Neural cell (in vitro differentiated cells): ENCODE results near the gene IMPA2. TPM values are rescaled to one million over a fixed set of nuclear protein-coding genes. Genes with fewer than 3 reads are reported as not detected.

Experiments
- H2AFZ ChIP-seq: fragments of 200-600, 300-800 bp; sonication (generic), shearing (Covaris generic); 2 replicates; pipeline ENCODE4 v1.6.0; 2014; ENCODE audit warnings: low read depth, mild to moderate bottlenecking, antibody characterized with exemption, low read length, moderate library complexity
- H3F3A ChIP-seq: fragments of 200-600 bp; shearing (Covaris generic); 2 replicates; pipeline ENCODE4 v1.6.1; 2016; ENCODE audit warnings: mild to moderate bottlenecking, moderate library complexity, mixed read lengths, antibody characterized with exemption, low read length; ENCODE audit not compliant: insufficient read depth, poor library complexity, severe bottlenecking
- H3K27ac ChIP-seq: fragments of 200-600, 300-800 bp; sonication (generic), shearing (Covaris generic); 2 replicates; pipeline ENCODE4 v1.5.1; 2014; ENCODE audit warnings: mild to moderate bottlenecking, low read length, moderate library complexity
- H3K27me3 ChIP-seq: fragments of 300-800, 200-600 bp; sonication (generic), shearing (Covaris generic); 2 replicates; pipeline ENCODE4 v1.6.0; 2014; ENCODE audit warnings: mild to moderate bottlenecking, low read depth, low read length, moderate library complexity; ENCODE audit not compliant: insufficient read depth
- H3K36me3 ChIP-seq: fragments of 300-800, 200-600 bp; sonication (generic), shearing (Covaris generic); 2 replicates; pipeline ENCODE4 v1.5.1; 2014; ENCODE audit warnings: mild to moderate bottlenecking, antibody characterized with exemption, low read length, moderate library complexity; ENCODE audit not compliant: insufficient read depth
- H3K4me2 ChIP-seq: fragments of 300-800, 200-600 bp; sonication (generic), shearing (Covaris generic); 2 replicates; pipeline ENCODE4 v1.6.0; 2014; ENCODE audit warnings: mild to moderate bottlenecking, low read length
- H3K4me3 ChIP-seq: fragments of 300-800, 200-600 bp; sonication (generic), shearing (Covaris generic); 2 replicates; pipeline ENCODE4 v1.5.1; 2014; ENCODE audit warnings: mild to moderate bottlenecking, low read length, moderate library complexity
- H3K79me2 ChIP-seq: fragments of 200-600 bp; shearing (Covaris generic); replicated peaks from 2 replicates; pipeline ENCODE4 v1.6.0; 2014; ENCODE audit warnings: mild to moderate bottlenecking, low read length, moderate library complexity; ENCODE audit not compliant: insufficient read depth
- H3K9ac ChIP-seq: fragments of 300-800, 200-600 bp; sonication (generic), shearing (Covaris generic); 2 replicates; pipeline ENCODE4 v1.6.1; 2016; ENCODE audit warnings: mild to moderate bottlenecking, low read length, mixed read lengths
- H3K9me2 ChIP-seq: fragments of 200-600 bp; shearing (Covaris generic); 2 replicates; pipeline ENCODE4 v1.6.1; 2016; ENCODE audit warnings: mild to moderate bottlenecking, low read length, mixed read lengths; ENCODE audit not compliant: insufficient read depth
- H3K9me3 ChIP-seq: fragments of 200-600, 300-800 bp; sonication (generic), shearing (Covaris generic); 2 replicates; pipeline ENCODE4 v1.6.1; 2016; ENCODE audit warnings: mild to moderate bottlenecking, mixed run types, low read length, moderate library complexity, mixed read lengths
- H4K20me1 ChIP-seq: fragments of 200-600 bp; shearing (Covaris generic); 2 replicates; pipeline ENCODE4 v1.6.1; 2016; ENCODE audit warnings: mild to moderate bottlenecking, mixed run types; ENCODE audit not compliant: insufficient read depth
- EP300 ChIP-seq: fragments of 450-650 bp; conservative IDR thresholded peaks from 2 replicates; pipeline ENCODE4 v1.6.1; 2014; ENCODE audit warnings: antibody characterized with exemption, mild to moderate bottlenecking, moderate library complexity; ENCODE audit not compliant: poor library complexity, severe bottlenecking
- EZH2 ChIP-seq: fragments of 200-600, 300-800 bp; shearing (Covaris generic), sonication (generic); IDR thresholded peaks from 2 replicates; pipeline ENCODE4 v1.6.1; 2014; ENCODE audit warnings: antibody characterized with exemption, low read length, borderline replicate concordance, mild to moderate bottlenecking; ENCODE audit not compliant: insufficient read depth, poor library complexity, severe bottlenecking
- MXI1 ChIP-seq: fragments of 450-650 bp; conservative IDR thresholded peaks from 2 replicates; pipeline ENCODE4 v1.6.1; 2014; ENCODE audit warnings: antibody characterized with exemption, mild to moderate bottlenecking; ENCODE audit not compliant: poor library complexity, severe bottlenecking
- POLR2AphosphoS5 ChIP-seq: IDR thresholded peaks from 2 replicates; pipeline ENCODE4 v1.6.1; 2012
- RAD21 ChIP-seq: fragments of 450-650 bp; conservative IDR thresholded peaks from 2 replicates; pipeline ENCODE4 v1.6.1; 2014; ENCODE audit warnings: antibody characterized with exemption, mild to moderate bottlenecking, moderate library complexity
- SMC3 ChIP-seq: fragments of 450-650 bp; conservative IDR thresholded peaks from 2 replicates; pipeline ENCODE4 v1.6.1; 2014; ENCODE audit warnings: antibody characterized with exemption, mild to moderate bottlenecking, moderate library complexity; ENCODE audit not compliant: poor library complexity
- TAF1 ChIP-seq: IDR thresholded peaks from 2 replicates; pipeline ENCODE4 v1.6.1; 2012; ENCODE audit warnings: low read depth
- polyA plus RNA-seq: library from polyadenylated mRNA; depleted of rRNA; stranded (reverse); fragments of >200 nt; gene quantifications from 2 replicates; pipeline ENCODE4 v1.2.3, GENCODE V29; 2014
- TF ChIP-seq, protein P1 (sequence below): IDR thresholded peaks from 2 replicates; pipeline ENCODE4 v1.6.1; 2012; ENCODE audit warnings: borderline replicate concordance
- TF ChIP-seq, protein P2 (sequence below): fragments of 450-650 bp; IDR thresholded peaks from 2 replicates; pipeline ENCODE4 v1.5.1; 2014; ENCODE audit warnings: antibody characterized with exemption, mild to moderate bottlenecking, moderate library complexity; ENCODE audit not compliant: poor library complexity, severe bottlenecking

The IMPA2 gene
- polyA plus RNA-seq, 1 donor from 2014 or later: 2.7 TPM

DNA sequence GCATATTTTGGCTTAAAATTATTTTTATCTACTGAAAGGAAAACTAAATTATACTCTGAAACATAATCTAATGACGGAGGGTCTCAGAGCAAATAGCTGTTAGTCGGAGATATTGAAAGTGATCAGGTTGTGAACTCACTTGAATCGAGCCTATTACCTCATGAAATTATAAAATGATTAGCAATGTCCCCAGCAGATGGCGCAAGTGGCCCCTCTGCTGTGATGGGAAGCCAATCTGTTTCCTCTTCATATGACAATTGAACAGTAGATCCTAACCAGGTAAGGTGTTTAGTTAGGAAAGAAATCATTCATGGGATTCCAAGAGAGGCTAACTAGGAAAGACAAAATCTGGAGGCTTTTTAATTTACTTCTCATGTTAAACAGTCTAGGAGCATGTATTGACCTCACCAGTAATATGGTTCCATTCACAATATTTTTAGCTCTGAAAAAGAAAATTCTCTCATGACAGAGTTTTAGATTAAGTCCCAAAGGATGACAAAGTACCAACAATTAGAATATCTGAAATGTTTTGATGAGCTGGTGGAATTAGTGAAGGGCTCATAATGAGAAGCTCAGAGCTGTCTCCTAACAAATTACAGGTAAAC is 43.3 kb upstream of the IMPA2 start:
- Histone ChIP-seq H3K4me2 (no peak overlapping the region), H3K79me2 (no peaks in the 10 kb centered on the region), H3K27ac (no peak overlapping the region), H3K27me3 (no peaks in the 10 kb centered on the region), H3K9ac (no peak overlapping the region), H3K9me3 (no peaks in the 10 kb centered on the region), H2AFZ (no peak overlapping the region), H3K36me3 (no peaks in the 10 kb centered on the region), H3K4me3 (no peak overlapping the region), H4K20me1 (no peaks in the 10 kb centered on the region), H3F3A (no peaks in the 10 kb centered on the region), H3K9me2 (no peaks in the 10 kb centered on the region)
- TF ChIP-seq, protein P1, sequence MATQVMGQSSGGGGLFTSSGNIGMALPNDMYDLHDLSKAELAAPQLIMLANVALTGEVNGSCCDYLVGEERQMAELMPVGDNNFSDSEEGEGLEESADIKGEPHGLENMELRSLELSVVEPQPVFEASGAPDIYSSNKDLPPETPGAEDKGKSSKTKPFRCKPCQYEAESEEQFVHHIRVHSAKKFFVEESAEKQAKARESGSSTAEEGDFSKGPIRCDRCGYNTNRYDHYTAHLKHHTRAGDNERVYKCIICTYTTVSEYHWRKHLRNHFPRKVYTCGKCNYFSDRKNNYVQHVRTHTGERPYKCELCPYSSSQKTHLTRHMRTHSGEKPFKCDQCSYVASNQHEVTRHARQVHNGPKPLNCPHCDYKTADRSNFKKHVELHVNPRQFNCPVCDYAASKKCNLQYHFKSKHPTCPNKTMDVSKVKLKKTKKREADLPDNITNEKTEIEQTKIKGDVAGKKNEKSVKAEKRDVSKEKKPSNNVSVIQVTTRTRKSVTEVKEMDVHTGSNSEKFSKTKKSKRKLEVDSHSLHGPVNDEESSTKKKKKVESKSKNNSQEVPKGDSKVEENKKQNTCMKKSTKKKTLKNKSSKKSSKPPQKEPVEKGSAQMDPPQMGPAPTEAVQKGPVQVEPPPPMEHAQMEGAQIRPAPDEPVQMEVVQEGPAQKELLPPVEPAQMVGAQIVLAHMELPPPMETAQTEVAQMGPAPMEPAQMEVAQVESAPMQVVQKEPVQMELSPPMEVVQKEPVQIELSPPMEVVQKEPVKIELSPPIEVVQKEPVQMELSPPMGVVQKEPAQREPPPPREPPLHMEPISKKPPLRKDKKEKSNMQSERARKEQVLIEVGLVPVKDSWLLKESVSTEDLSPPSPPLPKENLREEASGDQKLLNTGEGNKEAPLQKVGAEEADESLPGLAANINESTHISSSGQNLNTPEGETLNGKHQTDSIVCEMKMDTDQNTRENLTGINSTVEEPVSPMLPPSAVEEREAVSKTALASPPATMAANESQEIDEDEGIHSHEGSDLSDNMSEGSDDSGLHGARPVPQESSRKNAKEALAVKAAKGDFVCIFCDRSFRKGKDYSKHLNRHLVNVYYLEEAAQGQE: no peak
- TF ChIP-seq SMC3 (peak; percentile 87), MXI1 (no peak), POLR2AphosphoS5 (no peak), EZH2 (no peak), TAF1 (no peak), EP300 (no peak), RAD21 (peak; percentile 78)
- TF ChIP-seq, protein P2, sequence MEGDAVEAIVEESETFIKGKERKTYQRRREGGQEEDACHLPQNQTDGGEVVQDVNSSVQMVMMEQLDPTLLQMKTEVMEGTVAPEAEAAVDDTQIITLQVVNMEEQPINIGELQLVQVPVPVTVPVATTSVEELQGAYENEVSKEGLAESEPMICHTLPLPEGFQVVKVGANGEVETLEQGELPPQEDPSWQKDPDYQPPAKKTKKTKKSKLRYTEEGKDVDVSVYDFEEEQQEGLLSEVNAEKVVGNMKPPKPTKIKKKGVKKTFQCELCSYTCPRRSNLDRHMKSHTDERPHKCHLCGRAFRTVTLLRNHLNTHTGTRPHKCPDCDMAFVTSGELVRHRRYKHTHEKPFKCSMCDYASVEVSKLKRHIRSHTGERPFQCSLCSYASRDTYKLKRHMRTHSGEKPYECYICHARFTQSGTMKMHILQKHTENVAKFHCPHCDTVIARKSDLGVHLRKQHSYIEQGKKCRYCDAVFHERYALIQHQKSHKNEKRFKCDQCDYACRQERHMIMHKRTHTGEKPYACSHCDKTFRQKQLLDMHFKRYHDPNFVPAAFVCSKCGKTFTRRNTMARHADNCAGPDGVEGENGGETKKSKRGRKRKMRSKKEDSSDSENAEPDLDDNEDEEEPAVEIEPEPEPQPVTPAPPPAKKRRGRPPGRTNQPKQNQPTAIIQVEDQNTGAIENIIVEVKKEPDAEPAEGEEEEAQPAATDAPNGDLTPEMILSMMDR: peak; percentile 83

DNA sequence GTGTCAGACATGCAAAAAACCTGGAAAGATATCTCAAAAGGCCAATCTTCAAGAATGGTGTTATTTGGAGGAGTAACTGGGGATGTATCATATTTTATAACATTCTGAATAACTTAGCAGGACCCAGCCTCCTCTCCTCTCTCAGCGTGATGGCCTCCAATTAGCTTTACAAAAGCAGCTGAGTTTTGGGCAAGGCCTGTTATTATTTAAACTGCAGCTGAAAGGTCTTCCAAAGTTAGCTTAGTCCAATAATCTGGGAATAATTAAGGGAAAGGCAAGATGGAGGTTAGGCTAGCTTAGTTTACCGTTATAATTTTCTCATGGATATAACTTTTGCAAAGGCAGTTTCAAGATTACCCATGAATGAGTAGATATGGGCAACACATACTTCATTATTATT is 40.4 kb upstream of the IMPA2 start:
- Histone ChIP-seq H2AFZ (no peak overlapping the region), H3K9me3 (no peaks in the 10 kb centered on the region), H3K9me2 (no peaks in the 10 kb centered on the region), H3K27me3 (no peaks in the 10 kb centered on the region), H3K27ac (no peak overlapping the region), H3K36me3 (no peaks in the 10 kb centered on the region), H3F3A (no peaks in the 10 kb centered on the region), H3K4me2 (no peak overlapping the region), H3K79me2 (no peaks in the 10 kb centered on the region), H3K9ac (no peak overlapping the region), H4K20me1 (no peaks in the 10 kb centered on the region), H3K4me3 (no peak overlapping the region)
- TF ChIP-seq MXI1 (no peak), EZH2 (no peak), EP300 (no peak), SMC3 (no peak), TAF1 (no peak), RAD21 (no peak)
- TF ChIP-seq, protein P2: no peak
- TF ChIP-seq, protein P1: no peak
